Mucosa of descending colon (tissue), 3 donors: ENCODE data around the gene EIF4G3. TPM values are rescaled to one million over a fixed set of nuclear protein-coding genes. Genes with fewer than 3 reads are reported as not detected.
"Not testable (repeated sequence)": the region's sequence is repeated elsewhere in the genome, so short reads cannot be mapped to it uniquely, and the experiment has no call there.

Experiments used
- ATAC-seq: fragments of 200-7000 bp; cut with Tn5 transposase; one replicate; pipeline ENCODE4 v1.9.1; 2020; ENCODE audit warnings: mild to moderate bottlenecking, moderate library complexity
- DNase-seq, 3 donors: peaks; one replicate each; pipeline ENCODE4 v3.0.0-alpha.2; 2020
- H3K36me3 ChIP-seq: fragments of 200-600 bp; one replicate; pipeline ENCODE4 v1.8.0; 2021; ENCODE audit warnings: low read depth, mild to moderate bottlenecking
- H3K4me1 ChIP-seq: fragments of 200-600 bp; one replicate; pipeline ENCODE4 v1.8.0; 2021; ENCODE audit warnings: low read depth, mild to moderate bottlenecking
- H3K4me3 ChIP-seq: fragments of 200-600 bp; one replicate; pipeline ENCODE4 v1.8.0; 2021; ENCODE audit warnings: mild to moderate bottlenecking
- H3K9me3 ChIP-seq: fragments of 200-600 bp; one replicate; pipeline ENCODE4 v1.8.0; 2021; ENCODE audit warnings: mild to moderate bottlenecking
- CTCF ChIP-seq: fragments of 200-600 bp; IDR thresholded peaks from one replicate; pipeline ENCODE4 v1.8.0; 2022; ENCODE audit warnings: antibody characterized with exemption, mild to moderate bottlenecking
- intact Hi-C, 2 donors: fragments of 100-400 bp; cut with DNase I in 1 of 2; cut with micrococcal nuclease in 1 of 2; formaldehyde crosslinking; loops; one replicate each; pipeline versions ENCODE4 v1.11.0 to v1.11.1; 2022; cut with DNase I, micrococcal nuclease
- total RNA-seq, 3 donors: library from RNA; stranded (reverse); fragmentation: NEBNext Ultra II Directional in 2 of 3; extraction: Animal tissue kit (Norgen Biotek cat#: 25700) in 2 of 3; gene quantifications; one replicate each; pipeline versions ENCODE4 v1.2.1 to v1.2.4, GENCODE V29; 2021 to 2023
- donor health status: DM: no; HTN: no; CAD: no; lungs with moderate emphysema.
- donor health status: DM: no; HTN: no; CAD: no.
- donor health status: DM: no; HTN: yes; CAD: no.

The EIF4G3 gene
- total RNA-seq, 3 donors from 2014 or later = 59.5 to 106 (median 90.8) TPM

GRCh38 chr1:21216835-21217811 lies 40.4 kb upstream of the EIF4G3 start:
- intact Hi-C loops = no loop called here
- peak; percentile 61 to 78 (median 61) for DNase-seq
- H3K36me3 ChIP-seq = peaks cover 7% of the 10 kb centered on the region
- no peak overlapping the region for H3K4me3 ChIP-seq
- peak; percentile 78 for TF ChIP-seq CTCF
- no peaks in the 10 kb centered on the region for H3K9me3 ChIP-seq
- ATAC-seq = peak; percentile 76
- H3K4me1 ChIP-seq = no peaks in the 10 kb centered on the region

GRCh38 chr1:21212126-21212525 lies 35.4 kb upstream of the EIF4G3 start:
- DNase-seq (no peak), ATAC-seq (no peak)
- Histone ChIP-seq H3K36me3 (no peaks in the 10 kb centered on the region), H3K9me3 (no peaks in the 10 kb centered on the region), H3K4me1 (no peaks in the 10 kb centered on the region), H3K4me3 (no peak overlapping the region)
- intact Hi-C loops = no loop called here
- no peak for TF ChIP-seq CTCF

- intact Hi-C loops, DNase-seq, ATAC-seq, H3K4me3 ChIP-seq, H3K4me1 ChIP-seq, H3K36me3 ChIP-seq, H3K9me3 ChIP-seq: not testable (repeated sequence)
These were observed 31.5 kb upstream of the EIF4G3 start for GRCh38 chr1:21208137-21208700.

GRCh38 chr1:21206117-21206516 lies 29.4 kb upstream of the EIF4G3 start:
- ATAC-seq (no peak), DNase-seq (no peak)
- H3K36me3 ChIP-seq = no peaks in the 10 kb centered on the region
- H3K9me3 ChIP-seq = no peaks in the 10 kb centered on the region
- no peak for TF ChIP-seq CTCF
- H3K4me1 ChIP-seq = no peaks in the 10 kb centered on the region
- intact Hi-C loops = no loop called here
- H3K4me3 ChIP-seq = no peak overlapping the region

GRCh38 chr1:21205416-21205815 lies 28.7 kb upstream of the EIF4G3 start:
- no peak for DNase-seq
- Histone ChIP-seq H3K36me3 (no peaks in the 10 kb centered on the region), H3K9me3 (no peaks in the 10 kb centered on the region), H3K4me3 (no peak overlapping the region), H3K4me1 (no peaks in the 10 kb centered on the region)
- intact Hi-C loops = no loop called here
- no peak for TF ChIP-seq CTCF
- no peak for ATAC-seq

- no peaks in the 10 kb centered on the region for H3K4me1 ChIP-seq
- ATAC-seq = no peak
- H3K36me3 ChIP-seq = no peaks in the 10 kb centered on the region
- TF ChIP-seq CTCF = no peak
- DNase-seq = no peak
- H3K9me3 ChIP-seq = no peaks in the 10 kb centered on the region
- intact Hi-C loops = no loop called here
- H3K4me3 ChIP-seq = no peak overlapping the region
These were observed 25.0 kb upstream of the EIF4G3 start for GRCh38 chr1:21201650-21202049.

GRCh38 chr1:21201238-21201637 lies 24.5 kb upstream of the EIF4G3 start:
- ATAC-seq, H3K36me3 ChIP-seq, H3K4me3 ChIP-seq, H3K9me3 ChIP-seq, intact Hi-C loops, H3K4me1 ChIP-seq, DNase-seq: not testable (repeated sequence)
